Neuronal stem cell (in vitro differentiated cells): ENCODE results near the gene HSD3B7.

Source experiments
- DNase-seq: peaks from one replicate; pipeline ENCODE4 v3.0.0-alpha.2; 2013; ENCODE audit warnings: low spot score
- H2AFZ ChIP-seq: one replicate; pipeline ENCODE4 v1.6.1; 2013; ENCODE audit warnings: mild to moderate bottlenecking, low read length, inconsistent platforms
- H2AK5ac ChIP-seq: 2 replicates; pipeline ENCODE4 v1.6.1; 2013; ENCODE audit warnings: low read depth, mild to moderate bottlenecking, inconsistent platforms, low read length, moderate library complexity, mixed read lengths
- H2BK120ac ChIP-seq: 2 replicates; pipeline ENCODE4 v1.6.1; 2013; ENCODE audit warnings: low read depth, mild to moderate bottlenecking, inconsistent platforms, low read length, moderate library complexity, mixed read lengths
- H2BK12ac ChIP-seq: one replicate; pipeline ENCODE4 v1.6.1; 2013; ENCODE audit warnings: low read length, inconsistent platforms
- H2BK15ac ChIP-seq: 2 replicates; pipeline ENCODE4 v1.6.1; 2013; ENCODE audit warnings: mild to moderate bottlenecking, low read length, inconsistent platforms, mixed read lengths
- H2BK5ac ChIP-seq: one replicate; pipeline ENCODE4 v1.6.1; 2013; ENCODE audit warnings: inconsistent platforms, mild to moderate bottlenecking, low read length, moderate library complexity
- H3K14ac ChIP-seq: one replicate; pipeline ENCODE4 v1.6.1; 2013; ENCODE audit warnings: low read length, inconsistent platforms
- H3K18ac ChIP-seq: 2 replicates; pipeline ENCODE4 v1.6.1; 2013; ENCODE audit warnings: low read length, inconsistent platforms
- H3K23ac ChIP-seq: 2 replicates; pipeline ENCODE4 v1.6.1; 2013; ENCODE audit warnings: low read depth, mild to moderate bottlenecking, mixed read lengths, low read length, inconsistent platforms; ENCODE audit not compliant: poor library complexity
- H3K27ac ChIP-seq: replicated peaks from 3 replicates; pipeline ENCODE4 v1.5.1; 2013; ENCODE audit warnings: low read length, inconsistent platforms
- H3K27me3 ChIP-seq, 3 experiments: 2 replicates each; pipeline ENCODE4 v1.6.1; 2013; ENCODE audit warnings: low read length in 3 of 3, mild to moderate bottlenecking in 2 of 3, inconsistent platforms in 1 of 3, low read depth in 1 of 3, mixed read lengths in 1 of 3, moderate library complexity in 1 of 3; ENCODE audit not compliant: control insufficient read depth in 3 of 3, insufficient read depth in 3 of 3
- H3K36me3 ChIP-seq, 2 donors: replicated peaks in 1 of 2; 2 replicates each; pipeline ENCODE4 v1.6.1; 2013; ENCODE audit warnings: low read length in 2 of 2; ENCODE audit not compliant: control insufficient read depth in 2 of 2, insufficient read depth in 2 of 2
- H3K4ac ChIP-seq: 2 replicates; pipeline ENCODE4 v1.6.1; 2013; ENCODE audit warnings: inconsistent platforms, mild to moderate bottlenecking, low read length, moderate library complexity
- H3K4me1 ChIP-seq, 2 donors: 1 replicate in 1 of 2; 2 replicates in 1 of 2; pipeline ENCODE4 v1.6.1; 2013; ENCODE audit warnings: low read length in 2 of 2, low read depth in 1 of 2; ENCODE audit not compliant: control insufficient read depth in 2 of 2, insufficient read depth in 1 of 2
- H3K4me2 ChIP-seq: one replicate; pipeline ENCODE4 v1.6.1; 2013; ENCODE audit warnings: mild to moderate bottlenecking, low read length, inconsistent platforms; ENCODE audit not compliant: insufficient read depth, poor library complexity, severe bottlenecking
- H3K4me3 ChIP-seq, 2 donors: 2 replicates each; pipeline ENCODE4 v1.5.1; 2013; ENCODE audit warnings: low read length in 2 of 2, mild to moderate bottlenecking in 2 of 2, inconsistent platforms in 1 of 2, moderate library complexity in 1 of 2
- H3K79me1 ChIP-seq: one replicate; pipeline ENCODE4 v1.6.1; 2013; ENCODE audit warnings: low read depth, mild to moderate bottlenecking, inconsistent platforms, low read length, moderate library complexity
- H3K9ac ChIP-seq: one replicate; pipeline ENCODE4 v1.6.1; 2013; ENCODE audit warnings: mild to moderate bottlenecking, low read depth, low read length, inconsistent platforms; ENCODE audit not compliant: poor library complexity
- H3K9me3 ChIP-seq, 2 donors: replicated peaks in 1 of 2; 2 replicates each; pipeline versions ENCODE3 to v1.6.1; 2013; ENCODE audit warnings: low read length in 2 of 2, mild to moderate bottlenecking in 2 of 2, inconsistent platforms in 1 of 2, low read depth in 1 of 2, mixed read lengths in 1 of 2, moderate library complexity in 1 of 2; ENCODE audit not compliant: control insufficient read depth in 2 of 2, insufficient read depth in 1 of 2
- H4K8ac ChIP-seq: one replicate; pipeline ENCODE4 v1.6.1; 2013; ENCODE audit warnings: low read depth, mild to moderate bottlenecking, inconsistent platforms, low read length, moderate library complexity
- H4K91ac ChIP-seq: one replicate; pipeline ENCODE4 v1.6.1; 2013; ENCODE audit warnings: low read length, low read depth, mild to moderate bottlenecking, inconsistent platforms; ENCODE audit not compliant: poor library complexity
- WGBS, 2 donors: extraction: QIAGEN DNeasy Blood & Tissue Kit; methylation state at CpG; one replicate each; pipeline ENCODE4 v1.1.7; 2013; ENCODE audit warnings: missing lambda C conversion rate in 2 of 2, mixed read lengths in 1 of 2; ENCODE audit not compliant: insufficient read length in 2 of 2, insufficient replicate concordance in 1 of 2; ENCODE audit errors: extremely low coverage in 2 of 2; 5-methylcytosine and 5-hydroxymethylcytosine counted together

Gene HSD3B7

GRCh38 chr16:30953511-30954124 lies 31.4 kb upstream of the HSD3B7 start:
- Histone ChIP-seq H3K4me1 (peaks cover 17 to 19% of the 10 kb centered on the region in 2 donors), H3K79me1 (peaks cover 13% of the 10 kb centered on the region), H3K27ac (peak overlapping the region; percentile 22), H3K9me3 (no peaks in the 10 kb centered on the region), H3K36me3 (peaks cover under 1 to 2% of the 10 kb centered on the region in 2 donors), H3K4me2 (no peak overlapping the region), H3K14ac (no peak overlapping the region), H2AFZ (peak overlapping the region; percentile 61), H4K8ac (no peak overlapping the region), H2BK5ac (peak overlapping the region; percentile 21), H3K4me3 (no peak overlapping the region), H3K27me3 (no peaks in the 10 kb centered on the region), H2BK120ac (peak overlapping the region; percentile 39), H3K4ac (no peak overlapping the region), H3K9ac (peak overlapping the region; percentile 79), H4K91ac (no peak overlapping the region), H3K18ac (peak overlapping the region; percentile 20), H2BK15ac (peak overlapping the region; percentile 52), H2AK5ac (peak overlapping the region; percentile 47), H2BK12ac (peak overlapping the region; percentile 59), H3K23ac (peak overlapping the region; percentile 92)
- WGBS, 2 donors, result no CpG with 5 or more reads among the region's 15 CpGs
- DNase-seq, result peak; percentile 76

DNA sequence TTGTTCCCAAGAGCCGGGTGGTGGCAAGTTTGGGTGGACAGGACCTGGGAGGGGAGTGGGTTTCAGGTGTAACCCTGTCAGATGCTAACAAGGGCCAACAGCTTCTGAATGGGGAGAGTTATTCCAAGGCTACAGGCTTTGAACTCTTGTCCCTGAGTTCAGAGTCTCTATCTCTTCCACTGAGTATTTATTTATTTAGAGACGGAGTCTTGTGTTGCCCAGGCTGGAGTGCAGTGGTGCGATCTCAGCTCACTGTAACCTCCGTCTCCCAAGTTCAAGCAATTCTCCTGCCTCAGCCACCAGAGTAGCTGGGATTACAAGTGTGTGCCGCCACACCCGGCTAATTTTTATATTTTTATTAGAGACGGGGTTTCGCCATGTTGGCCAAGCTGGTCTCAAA lies 30.0 kb upstream of the HSD3B7 start:
- Histone ChIP-seq H3K27ac (no peak overlapping the region), H3K9ac (no peak overlapping the region), H2AFZ (no peak overlapping the region), H3K27me3 (no peaks in the 10 kb centered on the region), H3K14ac (no peak overlapping the region), H3K36me3 (peaks cover 14 to 15% of the 10 kb centered on the region in 2 donors), H2BK15ac (no peak overlapping the region), H2BK5ac (no peak overlapping the region), H3K4me2 (no peak overlapping the region), H3K23ac (no peak overlapping the region), H2AK5ac (no peak overlapping the region), H4K91ac (no peak overlapping the region), H2BK120ac (no peak overlapping the region), H4K8ac (no peak overlapping the region), H3K4ac (no peak overlapping the region), H3K4me1 (peaks cover 17 to 18% of the 10 kb centered on the region in 2 donors), H3K18ac (no peak overlapping the region), H2BK12ac (no peak overlapping the region), H3K79me1 (peaks cover 14% of the 10 kb centered on the region), H3K9me3 (no peaks in the 10 kb centered on the region), H3K4me3 (no peak overlapping the region)
- no peak for DNase-seq
- no CpG with 5 or more reads among the region's 8 CpGs for WGBS, 2 donors

GRCh38 chr16:30956601-30957455 lies 28.2 kb upstream of the HSD3B7 start:
- Histone ChIP-seq H3K4me3 (peak overlapping the region; percentile 78 to 91), H3K27ac (peak overlapping the region; percentile 99), H2BK5ac (peak overlapping the region; percentile 100), H3K18ac (peak overlapping the region; percentile 98), H3K14ac (no peak overlapping the region), H4K91ac (no peak overlapping the region), H3K4me2 (peak overlapping the region; percentile 94), H2BK15ac (no peak overlapping the region), H3K23ac (peak overlapping the region; percentile 27), H3K9me3 (no peaks in the 10 kb centered on the region), H2BK120ac (no peak overlapping the region), H4K8ac (no peak overlapping the region), H2BK12ac (no peak overlapping the region), H3K27me3 (no peaks in the 10 kb centered on the region), H2AK5ac (no peak overlapping the region), H2AFZ (peak overlapping the region; percentile 98), H3K4ac (peak overlapping the region; percentile 37), H3K9ac (peak overlapping the region; percentile 81), H3K4me1 (peaks cover 10 to 11% of the 10 kb centered on the region in 2 donors), H3K79me1 (peaks cover 13% of the 10 kb centered on the region), H3K36me3 (peaks cover 31 to 33% of the 10 kb centered on the region in 2 donors)
- peak; percentile 72 for DNase-seq
- WGBS, 2 donors, result no CpG with 5 or more reads among the region's 42 CpGs
